HepG2 (cell line): Measurements from ENCODE around the gene OTOGL. TPM values are rescaled to one million over a fixed set of nuclear protein-coding genes. Genes with fewer than 3 reads are reported as not detected.

Source experiments
- ATAC-seq: fragments of 200-7000 bp; cut with Tn5 transposase; 3 replicates; pipeline ENCODE4 v1.9.1; 2020; ENCODE audit warnings: mild to moderate bottlenecking, moderate library complexity
- BruUV-seq: library from RNA; stranded (reverse); fragments of 400-500 nt; replicated peaks from 2 replicates; lab custom pipeline; 2021; lab: Mats Ljungman, UMichigan
- CTCF ChIA-PET: fragments of 300-600 bp; formaldehyde crosslinking; extraction: SDS; loops from one replicate; lab custom pipeline; 2021; ENCODE audit warnings: low total read pairs, inconsistent platforms, low intra/inter-chr PET ratio; lab: Yijun Ruan, JAX
- POLR2A ChIA-PET: fragments of 350-600 bp; sonication (Branson Sonifier 250); formaldehyde crosslinking; loops from one replicate; lab custom pipeline; 2020; ENCODE audit warnings: antibody characterized with exemption, inconsistent platforms; lab: Yijun Ruan, JAX
- DNase-seq: peaks from one replicate; pipeline ENCODE4 v3.0.0-alpha.2; 2015; ENCODE audit warnings: low spot score
- FAIRE-seq: peaks from 3 replicates; lab custom pipeline; 2011; peaks lifted over from hg19 to GRCh38; lab: Jason Lieb, UNC
- H2AFZ ChIP-seq: one replicate; pipeline ENCODE4 v1.6.1; 2011; ENCODE audit warnings: low read length, inconsistent platforms
- H3K27ac ChIP-seq: fragments of 300-600 bp; 3 replicates; pipeline ENCODE4 v1.8.0; 2011; ENCODE audit warnings: mixed run types, mild to moderate bottlenecking, mixed read lengths, low read length, inconsistent platforms; ENCODE audit not compliant: insufficient read depth; ENCODE audit errors: extremely low read length
- H3K27me3 ChIP-seq, 2 experiments: fragments of 200-600 bp in 1 of 2; 2 replicates in 1 of 2; 3 replicates in 1 of 2; pipeline versions ENCODE4 v1.6.0 to v1.8.0; 2011; ENCODE audit warnings: low read length in 2 of 2, mild to moderate bottlenecking in 2 of 2, moderate library complexity in 2 of 2, inconsistent platforms in 1 of 2; ENCODE audit not compliant: insufficient read depth in 2 of 2, control insufficient read depth in 1 of 2
- H3K36me3 ChIP-seq, 2 experiments: fragments of 200-600 bp in 1 of 2; replicated peaks in 1 of 2; 2 replicates in 1 of 2; 3 replicates in 1 of 2; pipeline versions ENCODE4 v1.5.1 to v1.8.0; 2011; ENCODE audit warnings: low read length in 2 of 2, inconsistent platforms in 1 of 2; ENCODE audit not compliant: insufficient read depth in 2 of 2, control insufficient read depth in 1 of 2
- H3K4me1 ChIP-seq: 2 replicates; pipeline ENCODE4 v1.5.1; 2012; ENCODE audit warnings: low read length, inconsistent platforms; ENCODE audit not compliant: insufficient read depth
- H3K4me2 ChIP-seq: 2 replicates; pipeline ENCODE4 v1.6.0; 2011; ENCODE audit warnings: low read depth, low read length, inconsistent platforms
- H3K4me3 ChIP-seq, 3 experiments: fragments of 200-600 bp in 1 of 3; sonication (generic), shearing (Covaris generic) in 1 of 3; replicated peaks in 1 of 3; 2 replicates each; pipeline ENCODE4 v1.5.1; 2011 to 2016; ENCODE audit warnings: low read length in 3 of 3, inconsistent platforms in 2 of 3, low read depth in 2 of 3, mild to moderate bottlenecking in 2 of 3, control low read depth in 1 of 3, mixed read lengths in 1 of 3; ENCODE audit not compliant: insufficient read depth in 1 of 3
- H3K79me2 ChIP-seq: one replicate; pipeline ENCODE4 v1.6.1; 2011; ENCODE audit warnings: low read length, inconsistent platforms; ENCODE audit not compliant: insufficient read depth
- H3K9ac ChIP-seq: 2 replicates; pipeline ENCODE4 v1.6.0; 2011; ENCODE audit warnings: mild to moderate bottlenecking, low read depth, low read length, inconsistent platforms; ENCODE audit not compliant: insufficient read depth
- H3K9me3 ChIP-seq: 2 replicates; pipeline ENCODE4 v1.5.1; 2012; ENCODE audit warnings: mild to moderate bottlenecking, low read length
- H4K20me1 ChIP-seq: 2 replicates; pipeline ENCODE4 v1.6.0; 2011; ENCODE audit warnings: inconsistent platforms, mild to moderate bottlenecking, low read length, moderate library complexity; ENCODE audit not compliant: insufficient read depth
- ISL2 ChIP-seq: sonication (generic); formaldehyde crosslinking; IDR thresholded peaks from 2 replicates; pipeline ENCODE4 v1.5.0; 2020; ENCODE audit warnings: missing genetic modification reagents
- PLRG1 ChIP-seq: fragments of 450-650 bp; conservative IDR thresholded peaks from 2 replicates; pipeline ENCODE4 v1.6.1; 2016
- POLR2AphosphoS2 ChIP-seq: IDR thresholded peaks from 2 replicates; pipeline ENCODE4 v1.6.1; 2011; ENCODE audit warnings: low read depth, low read length, improper control_type of control experiment
- RARA ChIP-seq: IDR thresholded peaks from 2 replicates; pipeline ENCODE4 v1.6.1; 2016; ENCODE audit warnings: missing genetic modification reagents, missing compliant biosample characterization
- RBFOX2 ChIP-seq: fragments of 200-400 bp; formaldehyde crosslinking; IDR thresholded peaks from 2 replicates; pipeline ENCODE4 v1.6.1; 2017; ENCODE audit warnings: low read depth, mild to moderate bottlenecking, low read length
- RNF2 ChIP-seq: fragments of 450-650 bp; conservative IDR thresholded peaks from 2 replicates; pipeline ENCODE4 v1.6.1; 2016; ENCODE audit warnings: low read depth
- ZNF510 ChIP-seq: sonication (generic); formaldehyde crosslinking; IDR thresholded peaks from 2 replicates; pipeline ENCODE4 v1.4.0; 2020; ENCODE audit warnings: low read depth, mild to moderate bottlenecking, missing genetic modification reagents
- WGBS: methylation state at CpG from one replicate; pipeline ENCODE4 v1.1.6; 2017; ENCODE audit warnings: low lambda C conversion rate; 5-methylcytosine and 5-hydroxymethylcytosine counted together
- in situ Hi-C: cut with HindIII; loops from 2 replicates; pipeline ENCODE4 v1.10.0; 2017; ENCODE audit warnings: low pct_unique_long_range_greater_than_20kb; ENCODE audit not compliant: extremely low pct_ligation_motif_present
- intact Hi-C: fragments of 100-400 bp; cut with micrococcal nuclease; formaldehyde crosslinking; loops from one replicate; pipeline ENCODE4 v1.10.0; 2022; ENCODE audit not compliant: unreplicated experiment
- polyA plus RNA-seq, 8 experiments: library from polyadenylated mRNA; depleted of rRNA in 3 of 8; stranded (reverse) in 7 of 8; unstranded in 1 of 8; fragments of >200 nt; fragmentation: Illumina TruSeq in 4 of 8; extraction: Trizol in 4 of 8; gene quantifications; 2 replicates each; pipeline versions ENCODE4 v1.2.1 to v1.2.3, GENCODE V29; 2011 to 2016; ENCODE audit warnings: low read depth in 4 of 8, missing spikeins in 1 of 8, mixed read lengths in 1 of 8; ENCODE audit not compliant: insufficient read depth in 1 of 8
- total RNA-seq, 5 experiments: library from RNA; depleted of rRNA; stranded (reverse); fragments of >200 nt; fragmentation: Illumina TruSeq; extraction: Trizol; gene quantifications; 2 replicates each; pipeline ENCODE4 v1.2.3, GENCODE V29; 2016; ENCODE audit warnings: low read depth in 1 of 5
- TF ChIP-seq, protein P1 (sequence below): IDR thresholded peaks from 2 replicates; pipeline ENCODE4 v1.6.1; 2016; ENCODE audit warnings: low read depth
- TF ChIP-seq, protein P2 (sequence below): sonication (generic); formaldehyde crosslinking; IDR thresholded peaks from 2 replicates; pipeline ENCODE4 v1.9.0; 2021; ENCODE audit warnings: missing genetic modification reagents, borderline replicate concordance
- TF ChIP-seq, protein P3 (sequence below): sonication (generic); formaldehyde crosslinking; IDR thresholded peaks from 2 replicates; pipeline ENCODE4; 2020; ENCODE audit warnings: missing genetic modification reagents, mild to moderate bottlenecking, borderline replicate concordance
- TF ChIP-seq, protein P4 (sequence below): sonication (generic); formaldehyde crosslinking; IDR thresholded peaks from 2 replicates; pipeline ENCODE4 v1.5.1; 2020; ENCODE audit warnings: mild to moderate bottlenecking, moderate library complexity, missing genetic modification reagents
- TF ChIP-seq, protein P5 (sequence below), 2 experiments: fragments of 450-650 bp in 1 of 2; sonication (generic) in 1 of 2; formaldehyde crosslinking; IDR thresholded peaks; 2 replicates each; pipeline versions ENCODE4 v1.5.0 to v1.8.0; 2020 to 2022; ENCODE audit warnings: mild to moderate bottlenecking in 1 of 2, missing genetic modification reagents in 1 of 2
- TF ChIP-seq, protein P6 (sequence below): IDR thresholded peaks from 2 replicates; pipeline ENCODE4 v1.6.1; 2016; ENCODE audit warnings: low read depth, control low read depth

The OTOGL gene
- total and polyA plus RNA-seq, 2 of the 13 experiments (the other 11 are each of a cell fraction or from before 2014, with no cell fraction given): not detected

DNA sequence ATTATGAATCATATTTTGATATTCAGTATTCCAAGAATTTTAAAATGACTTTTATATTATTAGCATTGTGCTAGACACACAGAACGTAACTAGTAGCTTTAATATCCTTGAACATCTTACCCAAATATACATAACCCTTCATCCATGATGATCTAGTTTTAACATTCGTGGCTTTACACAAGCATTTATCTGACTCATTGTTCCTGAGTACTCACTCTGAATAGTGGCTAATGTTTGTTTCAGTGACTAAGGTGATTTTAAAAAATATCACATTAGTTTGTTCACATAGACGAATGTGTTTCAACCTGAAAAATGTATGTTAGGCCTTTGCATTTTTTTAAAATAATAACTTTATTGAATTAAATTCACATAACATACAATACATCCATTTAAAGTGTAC lies 264.7 kb downstream of the OTOGL start:
- ATAC-seq (no peak), FAIRE-seq (no peak), DNase-seq (no peak)
- BruUV-seq: no TSS peak
- H3K4me1 ChIP-seq: no peaks in the 10 kb centered on the region
- ChIA-PET CTCF (no interaction called here), POLR2A (no interaction called here)
- in situ Hi-C loops: no loop called here
- no peak overlapping the region for H3K9ac ChIP-seq
- H3K4me2 ChIP-seq: no peak overlapping the region
- H3K27me3 ChIP-seq: no peaks in the 10 kb centered on the region
- H3K79me2 ChIP-seq: no peaks in the 10 kb centered on the region
- H4K20me1 ChIP-seq: no peaks in the 10 kb centered on the region
- intact Hi-C loops: no loop called here
- H2AFZ ChIP-seq: no peak overlapping the region
- no peaks in the 10 kb centered on the region for H3K9me3 ChIP-seq
- H3K27ac ChIP-seq: no peak overlapping the region
- no peaks in the 10 kb centered on the region for H3K36me3 ChIP-seq
- H3K4me3 ChIP-seq: no peak overlapping the region
- WGBS: 3% methylated on average over 3 of the region's 3 CpGs
- TF ChIP-seq, protein P1, sequence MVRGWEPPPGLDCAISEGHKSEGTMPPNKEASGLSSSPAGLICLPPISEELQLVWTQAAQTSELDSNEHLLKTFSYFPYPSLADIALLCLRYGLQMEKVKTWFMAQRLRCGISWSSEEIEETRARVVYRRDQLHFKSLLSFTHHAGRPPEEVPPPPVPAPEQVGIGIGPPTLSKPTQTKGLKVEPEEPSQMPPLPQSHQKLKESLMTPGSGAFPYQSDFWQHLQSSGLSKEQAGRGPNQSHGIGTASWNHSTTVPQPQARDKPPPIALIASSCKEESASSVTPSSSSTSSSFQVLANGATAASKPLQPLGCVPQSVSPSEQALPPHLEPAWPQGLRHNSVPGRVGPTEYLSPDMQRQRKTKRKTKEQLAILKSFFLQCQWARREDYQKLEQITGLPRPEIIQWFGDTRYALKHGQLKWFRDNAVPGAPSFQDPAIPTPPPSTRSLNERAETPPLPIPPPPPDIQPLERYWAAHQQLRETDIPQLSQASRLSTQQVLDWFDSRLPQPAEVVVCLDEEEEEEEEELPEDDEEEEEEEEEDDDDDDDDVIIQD (CRISPR knock-in tag): no peak
- TF ChIP-seq RNF2 (no peak), POLR2AphosphoS2 (no peak), RBFOX2 (no peak), PLRG1 (no peak), ISL2 (CRISPR knock-in tag) (no peak), ZNF510 (CRISPR knock-in tag) (no peak), RARA (CRISPR knock-in tag) (no peak)
- TF ChIP-seq, protein P2, sequence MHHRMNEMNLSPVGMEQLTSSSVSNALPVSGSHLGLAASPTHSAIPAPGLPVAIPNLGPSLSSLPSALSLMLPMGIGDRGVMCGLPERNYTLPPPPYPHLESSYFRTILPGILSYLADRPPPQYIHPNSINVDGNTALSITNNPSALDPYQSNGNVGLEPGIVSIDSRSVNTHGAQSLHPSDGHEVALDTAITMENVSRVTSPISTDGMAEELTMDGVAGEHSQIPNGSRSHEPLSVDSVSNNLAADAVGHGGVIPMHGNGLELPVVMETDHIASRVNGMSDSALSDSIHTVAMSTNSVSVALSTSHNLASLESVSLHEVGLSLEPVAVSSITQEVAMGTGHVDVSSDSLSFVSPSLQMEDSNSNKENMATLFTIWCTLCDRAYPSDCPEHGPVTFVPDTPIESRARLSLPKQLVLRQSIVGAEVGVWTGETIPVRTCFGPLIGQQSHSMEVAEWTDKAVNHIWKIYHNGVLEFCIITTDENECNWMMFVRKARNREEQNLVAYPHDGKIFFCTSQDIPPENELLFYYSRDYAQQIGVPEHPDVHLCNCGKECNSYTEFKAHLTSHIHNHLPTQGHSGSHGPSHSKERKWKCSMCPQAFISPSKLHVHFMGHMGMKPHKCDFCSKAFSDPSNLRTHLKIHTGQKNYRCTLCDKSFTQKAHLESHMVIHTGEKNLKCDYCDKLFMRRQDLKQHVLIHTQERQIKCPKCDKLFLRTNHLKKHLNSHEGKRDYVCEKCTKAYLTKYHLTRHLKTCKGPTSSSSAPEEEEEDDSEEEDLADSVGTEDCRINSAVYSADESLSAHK (CRISPR knock-in tag): no peak
- TF ChIP-seq, protein P3, sequence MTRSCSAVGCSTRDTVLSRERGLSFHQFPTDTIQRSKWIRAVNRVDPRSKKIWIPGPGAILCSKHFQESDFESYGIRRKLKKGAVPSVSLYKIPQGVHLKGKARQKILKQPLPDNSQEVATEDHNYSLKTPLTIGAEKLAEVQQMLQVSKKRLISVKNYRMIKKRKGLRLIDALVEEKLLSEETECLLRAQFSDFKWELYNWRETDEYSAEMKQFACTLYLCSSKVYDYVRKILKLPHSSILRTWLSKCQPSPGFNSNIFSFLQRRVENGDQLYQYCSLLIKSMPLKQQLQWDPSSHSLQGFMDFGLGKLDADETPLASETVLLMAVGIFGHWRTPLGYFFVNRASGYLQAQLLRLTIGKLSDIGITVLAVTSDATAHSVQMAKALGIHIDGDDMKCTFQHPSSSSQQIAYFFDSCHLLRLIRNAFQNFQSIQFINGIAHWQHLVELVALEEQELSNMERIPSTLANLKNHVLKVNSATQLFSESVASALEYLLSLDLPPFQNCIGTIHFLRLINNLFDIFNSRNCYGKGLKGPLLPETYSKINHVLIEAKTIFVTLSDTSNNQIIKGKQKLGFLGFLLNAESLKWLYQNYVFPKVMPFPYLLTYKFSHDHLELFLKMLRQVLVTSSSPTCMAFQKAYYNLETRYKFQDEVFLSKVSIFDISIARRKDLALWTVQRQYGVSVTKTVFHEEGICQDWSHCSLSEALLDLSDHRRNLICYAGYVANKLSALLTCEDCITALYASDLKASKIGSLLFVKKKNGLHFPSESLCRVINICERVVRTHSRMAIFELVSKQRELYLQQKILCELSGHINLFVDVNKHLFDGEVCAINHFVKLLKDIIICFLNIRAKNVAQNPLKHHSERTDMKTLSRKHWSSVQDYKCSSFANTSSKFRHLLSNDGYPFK (CRISPR knock-in tag): no peak
- TF ChIP-seq, protein P4, sequence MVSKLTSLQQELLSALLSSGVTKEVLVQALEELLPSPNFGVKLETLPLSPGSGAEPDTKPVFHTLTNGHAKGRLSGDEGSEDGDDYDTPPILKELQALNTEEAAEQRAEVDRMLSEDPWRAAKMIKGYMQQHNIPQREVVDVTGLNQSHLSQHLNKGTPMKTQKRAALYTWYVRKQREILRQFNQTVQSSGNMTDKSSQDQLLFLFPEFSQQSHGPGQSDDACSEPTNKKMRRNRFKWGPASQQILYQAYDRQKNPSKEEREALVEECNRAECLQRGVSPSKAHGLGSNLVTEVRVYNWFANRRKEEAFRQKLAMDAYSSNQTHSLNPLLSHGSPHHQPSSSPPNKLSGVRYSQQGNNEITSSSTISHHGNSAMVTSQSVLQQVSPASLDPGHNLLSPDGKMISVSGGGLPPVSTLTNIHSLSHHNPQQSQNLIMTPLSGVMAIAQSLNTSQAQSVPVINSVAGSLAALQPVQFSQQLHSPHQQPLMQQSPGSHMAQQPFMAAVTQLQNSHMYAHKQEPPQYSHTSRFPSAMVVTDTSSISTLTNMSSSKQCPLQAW (CRISPR knock-in tag): no peak
- TF ChIP-seq, protein P5, sequence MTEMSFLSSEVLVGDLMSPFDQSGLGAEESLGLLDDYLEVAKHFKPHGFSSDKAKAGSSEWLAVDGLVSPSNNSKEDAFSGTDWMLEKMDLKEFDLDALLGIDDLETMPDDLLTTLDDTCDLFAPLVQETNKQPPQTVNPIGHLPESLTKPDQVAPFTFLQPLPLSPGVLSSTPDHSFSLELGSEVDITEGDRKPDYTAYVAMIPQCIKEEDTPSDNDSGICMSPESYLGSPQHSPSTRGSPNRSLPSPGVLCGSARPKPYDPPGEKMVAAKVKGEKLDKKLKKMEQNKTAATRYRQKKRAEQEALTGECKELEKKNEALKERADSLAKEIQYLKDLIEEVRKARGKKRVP (CRISPR knock-in tag; IDR thresholded peaks at IDR 0.05): no peak
- TF ChIP-seq, protein P6, sequence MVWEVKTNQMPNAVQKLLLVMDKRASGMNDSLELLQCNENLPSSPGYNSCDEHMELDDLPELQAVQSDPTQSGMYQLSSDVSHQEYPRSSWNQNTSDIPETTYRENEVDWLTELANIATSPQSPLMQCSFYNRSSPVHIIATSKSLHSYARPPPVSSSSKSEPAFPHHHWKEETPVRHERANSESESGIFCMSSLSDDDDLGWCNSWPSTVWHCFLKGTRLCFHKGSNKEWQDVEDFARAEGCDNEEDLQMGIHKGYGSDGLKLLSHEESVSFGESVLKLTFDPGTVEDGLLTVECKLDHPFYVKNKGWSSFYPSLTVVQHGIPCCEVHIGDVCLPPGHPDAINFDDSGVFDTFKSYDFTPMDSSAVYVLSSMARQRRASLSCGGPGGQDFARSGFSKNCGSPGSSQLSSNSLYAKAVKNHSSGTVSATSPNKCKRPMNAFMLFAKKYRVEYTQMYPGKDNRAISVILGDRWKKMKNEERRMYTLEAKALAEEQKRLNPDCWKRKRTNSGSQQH: no peak
